NCI-H526 treated with DMSO at 0.1 percent for 48 hours (cell line): ENCODE measurements around the gene JPH3.

Experiments
- DNase-seq: peaks from one replicate; lab custom pipeline; 2025; lab: John Stamatoyannopoulos, UW

Gene JPH3

DNA sequence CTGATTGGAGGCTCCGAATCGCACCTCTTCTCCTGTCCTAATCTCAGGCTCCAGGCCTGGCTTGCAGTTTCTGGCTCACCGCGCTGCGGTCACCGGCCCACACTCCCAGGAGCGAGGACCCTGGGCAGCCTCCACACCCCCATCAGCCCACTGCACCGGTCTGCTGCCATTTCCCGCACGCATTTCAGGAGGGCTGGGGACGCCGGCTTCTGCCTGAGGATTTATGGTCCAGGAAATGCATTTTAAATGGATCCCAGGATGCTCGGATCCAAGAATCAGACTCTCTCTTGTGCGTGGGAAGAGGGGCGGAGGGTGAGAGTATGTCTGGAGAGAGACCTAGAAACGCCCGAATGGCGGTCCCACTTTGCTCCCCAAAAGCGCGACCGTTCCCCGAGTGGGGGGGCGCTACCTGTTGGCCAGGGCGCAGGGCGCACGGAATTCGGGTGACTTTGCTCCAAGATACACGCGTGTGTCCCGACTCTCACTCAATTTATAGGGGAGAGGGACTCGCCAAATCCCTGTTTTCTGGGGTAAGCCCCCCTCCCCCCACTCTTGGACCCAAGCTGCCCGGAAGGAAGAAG, 817 bp upstream of the JPH3 start:
- DNase-seq: no peak

DNA sequence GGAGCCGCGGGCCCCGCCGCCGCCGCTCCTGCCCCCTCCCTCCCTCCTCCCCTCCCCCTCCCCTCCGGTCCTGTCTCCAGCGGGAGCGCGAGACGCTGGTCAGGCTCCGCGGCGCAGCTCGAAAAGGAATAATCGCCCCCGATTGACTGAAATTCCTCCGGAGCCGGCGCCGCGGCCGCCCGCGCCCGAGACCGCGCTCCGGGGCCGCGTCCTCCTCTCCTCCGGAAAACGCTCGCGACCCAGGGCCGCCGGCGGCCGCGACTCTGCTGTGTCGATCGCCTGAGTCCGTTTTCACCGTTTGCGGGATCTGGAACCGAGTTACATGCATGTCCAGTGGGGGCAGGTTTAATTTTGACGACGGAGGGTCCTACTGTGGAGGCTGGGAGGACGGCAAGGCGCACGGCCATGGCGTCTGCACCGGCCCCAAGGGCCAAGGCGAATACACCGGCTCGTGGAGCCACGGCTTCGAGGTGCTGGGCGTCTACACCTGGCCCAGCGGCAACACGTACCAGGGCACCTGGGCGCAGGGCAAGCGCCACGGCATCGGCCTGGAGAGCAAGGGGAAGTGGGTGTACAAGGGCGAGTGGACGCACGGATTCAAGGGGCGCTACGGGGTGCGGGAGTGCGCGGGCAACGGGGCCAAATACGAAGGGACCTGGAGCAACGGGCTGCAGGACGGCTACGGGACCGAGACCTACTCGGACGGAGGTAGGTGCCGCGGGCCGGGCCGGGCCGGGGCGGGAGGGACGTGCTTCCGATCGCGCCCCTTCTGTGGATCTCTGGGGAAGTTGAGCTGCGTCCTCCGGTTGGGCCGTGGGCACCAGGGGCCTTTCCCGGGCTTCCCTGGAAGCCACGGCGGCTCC, 744 bp downstream of the JPH3 start:
- DNase-seq: no peak

DNA sequence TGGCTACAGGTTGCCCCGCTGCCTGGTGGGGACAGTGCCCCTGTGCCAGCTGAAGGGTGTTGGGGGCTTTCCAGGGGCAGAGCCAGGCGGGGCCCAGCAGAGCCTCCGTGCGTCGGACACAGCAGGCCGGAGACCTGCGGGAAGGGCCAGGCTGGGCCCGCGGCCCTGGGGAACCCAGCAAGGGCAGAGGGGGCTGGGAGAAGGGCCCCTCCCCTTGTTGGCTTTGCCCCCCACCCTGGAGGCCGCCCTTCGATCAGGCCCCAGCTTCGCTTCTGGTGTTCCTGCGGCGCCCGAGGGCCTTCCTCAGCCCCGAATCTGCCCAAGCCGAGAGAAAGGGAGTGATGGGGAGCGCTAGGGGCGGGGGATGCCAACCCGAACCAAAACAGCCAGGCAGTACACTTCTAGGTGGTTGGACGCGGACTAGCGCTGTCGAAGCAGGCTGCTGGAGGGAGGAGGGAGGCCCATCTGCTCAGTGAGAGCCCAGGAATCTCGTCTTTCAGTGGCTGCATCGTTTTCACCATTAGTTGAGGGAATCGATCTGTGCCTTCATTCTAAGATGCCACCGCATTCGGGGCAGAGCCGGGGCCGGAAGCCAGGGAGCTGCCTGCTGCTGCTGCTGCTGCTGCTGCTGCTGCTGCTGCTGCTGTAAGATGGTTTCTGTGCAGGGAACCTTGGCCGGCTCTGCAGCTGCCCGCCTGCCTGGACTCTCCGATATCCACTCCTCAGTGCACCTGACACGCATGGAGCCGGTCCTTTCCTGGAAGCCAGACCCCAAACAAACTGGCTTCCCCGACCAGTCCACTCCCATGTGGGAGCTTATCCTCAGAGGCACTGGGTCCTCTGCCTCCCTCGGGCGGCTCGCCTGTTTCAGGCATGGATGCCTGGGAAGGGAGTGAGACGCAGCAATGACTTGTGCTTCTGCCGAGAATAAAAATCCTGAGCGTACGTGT, 1.7 kb downstream of the JPH3 start:
- DNase-seq: peak; percentile 19

DNA sequence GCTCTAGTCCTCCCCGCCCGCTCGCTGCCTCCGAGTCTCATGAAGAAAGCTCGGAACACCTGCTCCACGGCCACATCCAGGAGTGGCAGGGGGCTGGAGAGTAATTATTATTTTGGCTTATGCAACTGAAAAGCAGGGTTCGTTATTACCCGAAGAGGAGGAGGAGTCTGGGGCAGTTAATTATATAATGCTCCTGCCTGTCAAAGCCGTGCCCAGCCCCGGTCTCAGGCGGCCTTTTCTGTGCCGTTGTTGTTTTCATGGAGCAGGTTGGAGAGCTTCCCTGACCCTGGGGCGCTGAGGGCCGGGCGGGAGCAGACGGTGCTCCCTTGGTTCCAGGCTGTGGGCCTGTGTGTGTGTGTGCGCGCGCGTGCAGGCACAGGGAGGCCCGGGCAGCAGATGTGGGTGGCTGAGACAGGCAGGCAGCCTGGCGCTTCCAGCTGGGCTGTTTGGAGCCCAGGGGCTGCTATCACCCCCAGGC, 2.4 kb downstream of the JPH3 start:
- no peak for DNase-seq

DNA sequence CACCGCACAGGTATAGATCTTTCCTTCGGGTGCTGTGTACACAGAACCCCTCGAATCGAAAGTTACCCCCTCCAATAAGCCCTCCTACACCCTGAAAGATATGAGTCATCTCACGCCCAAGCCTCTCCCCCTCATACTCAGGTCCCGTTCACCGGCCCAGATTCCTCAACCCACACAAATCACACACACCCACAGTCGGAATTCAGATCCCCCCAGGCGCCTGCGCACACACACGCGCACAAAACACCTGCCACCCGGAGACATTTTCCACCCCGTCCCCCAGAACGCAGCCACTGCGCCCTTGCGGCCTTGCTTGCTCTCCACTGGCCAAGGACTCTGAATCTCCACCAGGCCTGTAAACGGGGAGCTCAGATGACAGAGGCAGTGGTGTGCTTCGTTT, 4.9 kb downstream of the JPH3 start:
- no peak for DNase-seq

DNA sequence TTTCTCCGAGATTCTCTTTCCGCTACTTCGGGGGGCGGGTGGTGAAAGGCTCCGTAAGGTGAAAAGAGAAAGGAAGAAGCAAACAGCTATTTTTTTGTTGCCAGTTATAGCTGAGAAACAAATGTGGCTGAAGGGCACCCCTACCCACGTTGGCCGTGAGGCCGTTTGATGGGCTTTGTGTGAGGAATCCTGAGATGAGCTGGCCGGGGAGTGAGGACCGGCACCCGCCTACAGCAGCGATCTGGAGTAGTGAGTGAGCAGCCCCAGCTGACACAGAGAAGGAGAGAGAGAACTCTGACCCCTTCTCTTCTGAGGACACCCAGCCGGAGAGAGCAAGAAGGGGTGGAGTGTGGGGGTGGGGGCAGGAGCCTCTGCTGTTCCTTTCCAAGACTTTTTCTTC, 5.6 kb downstream of the JPH3 start:
- no peak for DNase-seq

DNA sequence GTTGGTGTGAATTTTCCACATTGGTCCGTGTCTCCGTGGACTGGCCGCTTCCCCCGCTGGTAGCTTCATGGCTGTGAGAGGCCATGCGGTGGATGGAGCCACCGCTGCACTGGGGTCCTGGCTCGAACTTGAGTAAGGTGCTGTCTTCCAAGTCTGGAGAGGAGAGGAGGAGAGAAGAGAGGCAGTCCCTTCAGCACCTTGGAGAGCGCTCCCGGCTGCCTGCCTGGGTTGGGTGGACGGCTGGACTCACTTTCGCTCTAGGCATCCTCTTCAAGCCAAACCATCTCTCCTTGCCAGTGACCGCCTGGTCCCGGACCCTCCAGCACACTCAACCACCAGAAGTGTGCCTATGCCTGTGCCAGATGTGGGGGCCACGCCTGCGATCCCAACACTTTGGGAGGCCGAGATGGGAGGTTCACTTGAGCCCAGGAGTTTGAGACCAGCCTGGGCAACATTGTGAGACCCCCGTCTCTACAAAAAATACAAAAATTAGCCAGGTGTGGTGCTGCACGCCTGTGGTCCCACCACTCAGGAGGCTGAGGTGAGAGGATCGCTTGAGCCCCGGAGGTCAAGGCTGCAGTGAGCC, 6.2 kb downstream of the JPH3 start:
- DNase-seq: no peak

DNA sequence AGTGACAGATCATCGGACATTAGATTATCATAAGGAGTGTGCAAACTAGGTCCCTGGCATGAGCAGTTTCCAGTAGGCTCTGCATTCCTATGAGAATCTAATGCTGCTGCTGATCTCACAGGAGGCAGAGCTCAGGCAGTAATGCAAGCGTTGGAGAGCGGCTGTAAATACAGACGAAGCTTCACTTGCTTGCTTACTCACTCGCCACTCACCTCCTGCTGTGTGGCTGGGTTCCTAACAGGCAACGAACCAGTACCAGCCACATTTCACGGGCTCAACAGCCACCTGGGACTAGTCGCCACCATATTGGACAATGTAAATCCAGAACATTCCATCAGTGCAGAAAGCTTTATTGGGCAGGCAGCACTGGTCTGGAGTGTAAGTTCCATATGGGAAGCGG, 7.7 kb downstream of the JPH3 start:
- DNase-seq: no peak

DNA sequence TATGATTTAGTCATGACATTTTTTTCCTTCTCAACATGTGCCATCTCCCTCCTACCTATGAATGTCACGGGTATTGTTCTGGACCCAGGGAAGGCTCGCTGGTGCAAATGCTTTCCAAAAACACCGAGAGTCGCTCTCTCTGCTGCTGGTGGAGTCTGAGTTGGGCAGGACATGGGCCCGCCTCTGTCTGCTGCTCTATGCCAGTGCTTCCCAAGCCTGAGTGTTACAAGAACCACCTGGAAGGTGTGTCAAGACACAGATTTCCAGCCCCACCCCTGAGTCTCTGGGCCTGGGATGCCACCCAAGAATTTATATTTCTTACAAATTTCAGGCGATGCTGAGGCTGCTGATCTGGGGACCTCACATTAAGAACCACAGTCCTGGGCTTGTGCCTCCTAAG, 9.1 kb downstream of the JPH3 start:
- no peak for DNase-seq

DNA sequence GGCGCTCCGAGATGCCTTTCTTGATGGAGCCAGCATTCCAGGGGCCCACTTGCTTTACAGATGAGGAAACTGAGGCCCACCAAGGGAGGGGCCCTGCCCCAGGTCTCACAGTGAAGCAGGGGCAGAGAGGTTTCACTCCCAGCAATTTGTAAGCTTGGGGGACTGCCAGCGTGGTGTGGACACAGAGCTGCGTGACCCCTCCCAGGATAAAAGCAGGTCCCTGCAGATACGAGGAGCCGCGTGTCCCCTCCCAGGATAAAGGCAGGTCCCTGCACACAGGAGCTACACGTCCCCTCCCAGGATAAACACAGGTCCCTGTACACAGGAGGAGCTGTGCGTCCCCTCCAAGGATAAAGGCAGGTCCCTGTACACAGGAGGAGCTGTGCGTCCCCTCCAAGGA, 11.7 kb downstream of the JPH3 start:
- DNase-seq: no peak

DNA sequence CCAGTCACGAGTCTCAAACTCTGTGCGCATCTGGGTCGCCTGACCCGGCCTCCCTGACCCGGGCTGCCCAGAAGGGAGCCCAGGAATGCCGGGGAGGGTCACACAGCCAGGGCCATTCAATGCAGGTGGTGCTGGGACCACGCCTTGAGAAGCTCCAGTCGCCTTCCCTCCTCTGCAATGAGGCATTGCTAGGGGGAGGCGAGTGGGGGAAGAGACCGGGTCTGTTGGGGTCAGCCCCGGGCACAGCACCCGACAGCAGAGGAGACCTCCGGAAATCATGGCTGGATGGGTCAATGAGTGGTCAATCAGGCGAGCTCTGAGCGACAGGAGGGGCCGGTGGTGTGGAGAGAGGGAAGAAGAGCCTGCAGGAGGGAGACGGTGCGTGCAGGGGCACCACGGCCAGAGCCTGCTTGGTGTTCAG, 13.3 kb downstream of the JPH3 start:
- DNase-seq: no peak

DNA sequence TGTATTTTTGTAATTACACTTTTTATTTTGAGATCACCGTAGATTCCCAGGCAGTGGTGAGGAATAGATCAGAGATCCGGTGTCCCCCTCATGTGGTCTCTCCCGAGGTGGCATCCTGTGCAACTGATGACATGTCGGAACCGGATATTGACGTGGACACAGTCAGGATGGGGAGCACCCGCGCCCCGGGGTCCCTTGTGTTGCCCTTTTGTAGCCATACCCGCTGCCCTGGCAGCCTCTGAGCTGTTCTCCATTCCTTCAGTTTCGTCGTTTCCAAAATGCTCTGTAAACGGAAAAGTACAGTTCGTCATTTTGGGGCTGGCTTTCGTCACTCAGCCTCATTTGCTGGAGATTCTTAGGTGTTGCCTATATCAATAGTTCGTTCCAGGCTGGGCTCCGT, 14.2 kb downstream of the JPH3 start:
- DNase-seq: no peak

DNA sequence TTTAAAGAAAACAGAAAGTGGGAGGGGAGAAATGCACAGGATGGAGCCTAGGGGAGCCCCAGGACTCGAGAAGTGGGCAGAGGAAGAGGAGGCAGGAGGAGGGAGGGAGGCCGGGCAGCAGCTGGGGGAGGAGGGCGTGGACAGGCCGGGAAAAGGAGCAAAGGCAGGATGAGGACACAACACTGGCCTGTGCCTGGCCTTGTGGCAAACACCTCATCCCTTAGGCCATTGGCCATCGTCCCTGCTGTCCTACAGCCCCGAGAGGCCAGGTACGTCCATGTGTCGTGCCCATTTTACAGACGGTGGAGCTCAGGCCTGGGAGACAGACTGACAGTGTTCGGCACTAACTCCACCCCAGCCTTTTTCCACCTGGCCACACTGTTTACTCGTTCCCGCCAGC, 15.9 kb downstream of the JPH3 start:
- no peak for DNase-seq

DNA sequence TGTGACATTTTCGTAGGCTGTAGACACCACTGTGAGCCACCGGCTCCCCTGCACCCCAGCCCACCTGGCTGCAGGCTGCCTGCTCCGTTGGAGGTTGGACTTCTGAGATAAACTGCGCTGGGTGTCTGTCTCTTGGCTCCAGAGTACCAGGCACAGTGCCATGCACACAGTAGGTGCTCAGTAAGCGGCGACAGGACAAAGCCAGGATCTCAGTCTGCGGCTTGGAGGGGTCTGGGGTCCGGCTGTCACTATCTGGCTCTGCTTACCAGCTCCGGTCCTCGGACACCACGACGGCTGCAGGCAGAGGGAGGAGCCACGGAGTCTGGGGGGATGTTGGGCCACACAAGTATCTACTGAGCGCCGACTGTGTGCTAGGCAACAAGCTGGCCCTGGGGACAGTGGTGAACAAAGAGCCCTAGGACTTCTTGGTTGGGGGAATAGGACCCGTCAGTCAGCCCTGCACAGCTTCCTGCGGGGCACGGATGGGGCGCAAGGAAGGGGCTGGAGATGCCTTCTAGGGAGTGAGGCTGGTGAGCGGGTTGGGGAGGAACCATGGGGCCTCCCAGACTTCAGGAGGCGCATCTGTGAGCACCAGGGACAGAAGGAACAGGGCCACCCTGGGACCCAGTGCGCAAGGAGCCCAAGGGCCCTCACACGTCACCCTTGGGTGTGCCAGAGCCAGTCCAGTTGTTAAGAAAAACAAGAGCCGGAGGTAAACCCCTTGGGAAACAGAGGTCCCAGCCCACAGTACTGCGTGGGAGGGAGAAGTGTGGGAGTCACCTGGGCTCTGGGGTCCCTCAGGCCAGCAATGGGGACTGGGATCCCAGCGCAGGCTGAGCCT, 17.3 kb downstream of the JPH3 start:
- no peak for DNase-seq

DNA sequence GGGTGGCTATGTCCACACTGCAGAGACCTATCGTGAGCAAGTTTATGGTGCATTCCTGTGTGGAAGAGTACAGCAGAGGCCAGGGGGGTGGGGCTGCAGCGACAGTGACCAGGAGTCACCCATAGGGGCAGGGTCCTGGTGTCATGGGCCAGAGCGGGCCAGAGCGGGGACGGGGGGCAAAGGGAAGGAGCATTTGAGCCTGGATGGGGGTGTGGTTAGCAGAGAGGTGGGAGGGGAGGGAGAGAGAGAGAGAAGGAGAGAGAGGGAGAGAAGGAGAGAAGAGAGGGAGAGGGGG, 17.8 kb downstream of the JPH3 start:
- no peak for DNase-seq

DNA sequence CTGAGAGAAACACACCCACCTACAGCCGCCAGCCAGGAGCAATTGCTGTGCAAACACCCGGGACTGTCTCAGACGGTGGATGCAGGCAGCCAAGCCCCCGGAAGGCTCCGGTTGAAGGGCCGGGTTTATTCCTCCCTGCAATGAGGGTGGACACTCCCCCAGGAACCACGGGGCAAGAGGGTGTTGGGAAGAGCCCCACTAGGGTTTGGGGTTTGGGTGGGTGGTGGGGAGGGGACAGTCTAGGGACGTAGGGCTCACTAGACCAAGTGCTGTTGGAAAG, 19.2 kb downstream of the JPH3 start:
- DNase-seq: no peak

DNA sequence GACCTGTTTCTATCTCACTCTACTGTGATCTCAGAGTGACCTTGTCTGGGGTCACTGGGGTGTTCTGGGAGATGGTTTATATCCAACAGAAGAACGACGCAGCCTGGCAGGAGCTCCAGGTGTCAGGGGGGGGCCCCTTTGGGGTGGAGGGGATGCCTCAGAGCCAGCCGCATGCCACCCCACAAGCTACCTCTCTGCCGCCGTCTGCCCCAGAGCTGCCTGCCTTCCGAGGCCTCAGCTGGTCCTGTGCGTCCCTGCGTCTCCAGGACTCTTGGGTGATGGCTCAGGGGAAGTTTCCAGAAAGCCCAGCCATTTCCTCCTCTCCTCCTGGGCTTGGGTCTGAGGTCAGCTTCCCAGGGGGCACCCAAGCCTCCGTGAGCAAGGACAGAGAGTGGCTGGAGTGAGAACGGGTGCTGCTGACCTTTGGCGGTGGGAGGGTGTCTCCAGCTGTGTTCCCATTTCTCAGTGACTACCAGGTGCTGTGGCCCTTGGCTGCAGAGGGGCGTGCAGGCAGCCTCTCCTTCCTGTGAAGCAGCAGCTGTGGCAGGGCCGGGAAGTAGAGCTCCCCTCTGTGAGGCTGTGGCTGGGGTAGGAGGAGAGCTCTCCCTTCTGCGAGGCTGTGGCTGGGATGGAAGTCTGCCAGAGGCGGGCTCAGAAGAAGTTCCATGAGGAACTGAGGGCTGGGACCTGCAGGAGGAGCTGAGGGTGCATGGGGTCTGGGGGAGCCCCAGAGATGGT, 19.8 kb downstream of the JPH3 start:
- DNase-seq: no peak

DNA sequence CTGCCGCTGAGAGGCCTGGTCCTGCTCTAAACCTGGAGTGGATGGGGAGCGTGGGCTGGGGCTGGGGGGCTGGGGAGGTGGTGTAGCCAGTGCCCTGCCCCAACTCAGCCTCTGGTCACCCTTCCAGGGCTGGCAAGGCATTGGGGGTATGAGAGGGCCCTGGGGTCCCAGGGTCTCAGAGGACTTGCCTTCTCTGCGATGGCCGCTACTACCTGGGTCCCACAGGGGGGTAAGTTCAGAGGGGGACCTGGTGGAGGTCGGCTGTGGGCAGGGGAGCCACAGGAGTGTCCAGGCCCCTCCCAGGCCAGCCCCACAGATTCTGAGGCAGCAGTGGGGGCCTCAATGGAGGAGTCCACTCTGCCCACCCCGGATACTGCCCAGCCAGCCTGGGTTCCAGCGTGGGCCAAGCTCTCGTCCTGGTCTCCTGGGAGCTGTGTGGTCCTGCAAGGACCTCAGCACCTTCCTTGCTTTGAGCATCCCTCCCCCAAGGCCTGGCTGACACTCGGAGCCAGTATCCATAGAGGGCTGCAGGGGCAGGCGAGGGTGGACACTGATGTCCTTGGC, 20.5 kb downstream of the JPH3 start:
- no peak for DNase-seq

DNA sequence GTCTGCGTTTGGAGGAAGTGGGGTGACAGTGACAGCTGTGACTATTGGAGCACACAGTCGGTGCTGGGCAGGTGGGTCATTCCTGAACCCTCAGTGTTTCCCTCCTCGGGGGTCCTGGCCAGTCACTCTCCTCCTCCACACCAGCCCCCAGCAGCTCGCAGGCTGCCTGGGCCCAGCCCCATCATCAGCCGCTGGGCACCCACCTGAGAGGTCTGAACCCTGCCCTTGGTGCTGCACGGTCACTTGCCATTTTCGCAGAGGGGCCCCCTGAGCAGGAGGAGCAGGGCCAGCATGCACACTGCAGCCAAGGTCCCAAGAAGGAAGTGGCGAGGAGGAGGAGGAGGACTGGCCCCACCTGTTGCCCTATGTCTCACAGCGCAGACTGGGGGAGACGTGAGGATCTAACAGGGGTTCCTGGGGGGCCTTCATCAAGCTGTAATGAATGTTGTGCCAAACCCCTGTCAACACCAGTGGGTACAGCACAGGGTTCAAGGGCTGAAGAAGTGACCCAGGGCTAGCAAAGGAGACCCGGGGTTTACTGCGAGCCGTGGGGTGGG, 23.0 kb downstream of the JPH3 start:
- no peak for DNase-seq

DNA sequence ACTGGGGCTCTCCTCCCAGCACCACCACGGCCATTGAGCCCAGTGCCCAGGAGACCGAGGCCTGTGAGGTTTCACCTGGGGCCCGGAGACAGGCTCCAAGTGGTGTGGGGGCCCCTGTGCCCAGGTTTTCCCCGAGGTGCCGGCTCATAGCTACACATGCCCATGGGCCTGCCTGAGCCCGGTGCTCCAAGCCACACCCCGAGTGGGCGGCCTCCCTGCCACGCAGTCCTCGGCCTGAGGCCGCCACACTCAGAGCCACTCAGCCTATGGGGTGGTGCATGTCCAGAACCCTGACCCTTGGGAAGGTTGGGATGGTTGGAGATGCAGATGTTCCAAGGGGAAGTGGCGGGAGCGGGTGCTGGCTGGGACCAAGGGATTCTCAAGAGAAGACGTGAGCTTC, 24.1 kb downstream of the JPH3 start:
- no peak for DNase-seq
